ENCODE data around the gene PTGIR. TPM values are rescaled to one million over a fixed set of nuclear protein-coding genes. Genes with fewer than 3 reads are reported as not detected.

PTGIR gene
- 0.32 and 1.4 TPM in 2 replicates for total RNA-seq

DNA sequence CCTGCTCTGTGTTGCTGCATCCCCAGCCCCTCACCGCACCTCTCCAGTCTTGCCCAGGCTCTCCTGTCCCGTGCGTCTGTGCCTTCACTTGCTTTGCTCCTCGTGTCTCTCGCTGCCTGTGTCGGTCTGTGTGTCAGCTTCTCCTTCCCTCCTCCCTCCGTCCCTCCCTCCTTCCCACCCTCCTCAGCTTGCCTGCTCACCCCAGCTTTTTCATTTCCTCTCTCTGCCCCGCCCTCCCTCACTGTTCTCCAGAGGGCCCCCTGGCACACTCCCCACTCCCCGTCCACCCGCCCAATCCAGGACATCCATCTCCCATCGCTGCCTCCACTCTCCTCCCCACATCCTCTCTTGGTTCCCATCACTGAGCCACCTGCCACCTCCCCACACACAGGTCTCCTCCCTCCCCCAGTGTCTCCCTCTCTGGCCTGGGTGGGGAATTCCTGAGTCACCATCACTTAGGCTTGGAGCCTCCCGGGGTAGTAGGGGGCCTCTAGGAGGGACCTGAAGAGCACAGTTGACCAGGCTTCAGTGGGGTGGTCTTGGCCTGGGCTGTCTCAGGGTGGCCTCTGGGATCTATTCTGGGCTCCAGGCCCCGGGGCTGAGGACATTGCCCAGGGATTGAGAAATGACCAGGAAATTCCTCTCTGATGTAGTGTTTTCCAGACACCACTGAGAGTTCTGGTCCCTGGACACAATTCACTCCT, at the start of gene PTGIR:
TSS of gene PTGIR (minus strand) at position 132 of the 704 bp plus-strand sequence. CDS start 864 bp downstream, outside the sequence.

DNA sequence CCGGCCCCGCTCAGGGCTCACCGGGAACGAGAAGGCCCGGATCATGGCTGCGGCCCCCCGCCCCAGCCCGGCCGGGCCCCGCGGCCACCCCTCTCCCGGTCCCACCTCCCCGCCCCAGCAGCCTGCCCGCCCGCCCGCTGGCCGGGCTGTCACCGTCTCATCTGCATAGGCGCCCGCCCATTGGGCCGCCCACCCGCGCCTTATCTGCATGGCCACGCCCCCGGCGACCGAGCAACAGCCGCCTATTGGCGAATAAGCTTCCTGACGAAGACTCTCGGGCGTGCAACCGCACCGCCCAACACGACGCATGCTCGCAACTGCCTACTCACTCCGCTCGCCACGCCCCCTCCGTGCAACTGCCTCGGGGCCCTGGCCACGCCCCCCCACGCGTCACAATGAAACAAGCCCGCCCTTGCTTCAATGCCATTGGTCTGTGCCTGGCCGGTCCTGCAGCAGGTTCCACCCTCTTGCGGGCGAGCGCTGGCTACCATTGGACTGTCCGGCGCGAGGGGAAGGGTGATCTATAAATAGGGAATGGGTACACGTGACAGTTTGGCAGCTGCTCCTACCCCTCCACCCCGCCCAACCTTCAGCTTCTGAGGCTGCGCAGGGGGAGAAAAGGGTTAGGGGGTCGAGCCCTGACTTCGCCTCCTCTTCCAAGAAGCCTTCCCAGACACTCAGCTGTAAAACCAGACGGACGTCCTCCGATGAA, 36.3 kb upstream of the PTGIR start, which contains the start of gene DACT3:
TSS of gene DACT3 (minus strand) at position 163 of the 712 bp plus-strand sequence. CDS start at position 45, 118 bp downstream.

GRCh38 chr19:46635920-46636761, 11.3 kb upstream of the PTGIR start, which contains the start of gene GNG8:
Gene GNG8, minus strand, starts transcription at chr19:46636202. Its CDS starts 1,520 bp downstream, at chr19:46634682.

GRCh38 chr19:46601318-46602224, 23.3 kb downstream of the PTGIR start, which contains the start of gene CALM3:
Gene CALM3, plus strand, starts transcription at chr19:46601330. Its CDS starts 105 bp downstream, at chr19:46601435.

Other genes starting within 250 kb of the PTGIR start
- 2.9 and 6.2 TPM in 2 replicates for gene CCDC8, start 211.5 kb downstream of the PTGIR start, total RNA-seq
- gene PNMA8C, start 196.2 kb downstream of the PTGIR start, total RNA-seq, result under 0.01 and 0.30 TPM in 2 replicates
- 2.3 and 7.1 TPM in 2 replicates for gene PNMA8A, start 153.5 kb downstream of the PTGIR start, total RNA-seq
- under 0.01 TPM in 2 replicates for gene PNMA8B, start 129.2 kb downstream of the PTGIR start, total RNA-seq
- gene CALM3, start 23.8 kb downstream of the PTGIR start, total RNA-seq, result 167 and 263 TPM in 2 replicates
- gene GNG8, start 11.1 kb upstream of the PTGIR start, total RNA-seq, result not detected in 2 replicates
- 0.15 TPM in 1 of 2 replicates, not detected in the other for gene DACT3, start 36.1 kb upstream of the PTGIR start, total RNA-seq
- gene PRKD2, start 92.0 kb upstream of the PTGIR start, total RNA-seq, result 28.9 and 37.7 TPM in 2 replicates
- gene FKRP, start 121.0 kb upstream of the PTGIR start, total RNA-seq, result 13.8 and 16.6 TPM in 2 replicates
- gene STRN4, start 121.4 kb upstream of the PTGIR start, total RNA-seq, result 59.7 and 65.3 TPM in 2 replicates
- gene SLC1A5, start 163.5 kb upstream of the PTGIR start, total RNA-seq, result 60.7 and 96.7 TPM in 2 replicates
- 153 and 219 TPM in 2 replicates for gene AP2S1, start 225.8 kb upstream of the PTGIR start, total RNA-seq
- 14.9 and 19.1 TPM in 2 replicates for gene ARHGAP35, start 235.9 kb upstream of the PTGIR start, total RNA-seq

Measured in epithelial cell of umbilical artery (primary cell).